ENCODE data around the gene EFEMP1. TPM values are rescaled to one million over a fixed set of nuclear protein-coding genes. Genes with fewer than 3 reads are reported as not detected.

The EFEMP1 gene
- total RNA-seq, 1 experiment from 2014 or later: 86.3 TPM

GRCh38 chr2:55948176-55948923 is 24.8 kb upstream of the EFEMP1 start:
- TF ChIP-seq EZH2 (IDR thresholded peaks at IDR 0.05; ENCODE audit: low read depth) (no peak), CTCF (conservative IDR thresholded peaks at IDR 0.05) (no peak)
- CTCF ChIA-PET: no interaction called here
- H2AFZ ChIP-seq: peak overlapping the region; percentile 11; the same call in 1 of the 2 replicates

GRCh38 chr2:55947752-55948151 is 24.2 kb upstream of the EFEMP1 start:
- no peaks in the 10 kb centered on the region for H3K79me2 ChIP-seq (ENCODE audit: low read depth)
- no peaks in the 10 kb centered on the region for H3K36me3 ChIP-seq (ENCODE audit: low read depth)
- H4K20me1 ChIP-seq (ENCODE audit: insufficient read depth): no peaks in the 10 kb centered on the region
- POLR2A ChIA-PET (ENCODE audit: unreplicated experiment): no interaction called here
- peak in 1 of 2 experiments; percentile 73 for DNase-seq
- intact Hi-C loops (cut with micrococcal nuclease; ENCODE audit: unreplicated experiment): no loop called here
- no peak for TF ChIP-seq EZH2 (IDR thresholded peaks at IDR 0.05; ENCODE audit: low read depth)
- no peak for TF ChIP-seq CTCF (conservative IDR thresholded peaks at IDR 0.05)
- no peaks in the 10 kb centered on the region for H3K9me3 ChIP-seq (ENCODE audit: insufficient read depth, low read depth)
- no peaks in the 10 kb centered on the region for H3K9me2 ChIP-seq (ENCODE audit: insufficient read depth)
- H3K27me3 ChIP-seq (ENCODE audit: insufficient read depth, low read depth): no peaks in the 10 kb centered on the region
- H3K27ac ChIP-seq: no peak overlapping the region
- CTCF ChIA-PET: no interaction called here
- H3K4me2 ChIP-seq: peak overlapping the region; percentile 6; the same call in 1 of the 2 replicates
- peaks cover 18% of the 10 kb centered on the region for H3K4me1 ChIP-seq (replicated peaks; ENCODE audit: insufficient read depth)
- no peaks in the 10 kb centered on the region for H3F3A ChIP-seq (ENCODE audit: insufficient read depth, low read depth)
- no TSS peak for BruUV-seq (replicated peaks)
- H2AFZ ChIP-seq: no peak overlapping the region
- no peak overlapping the region for H3K4me3 ChIP-seq

More at GRCh38 chr2:55948176-55948923, 24.8 kb upstream of the EFEMP1 start:
- Histone ChIP-seq H3K27me3 (ENCODE audit: insufficient read depth, low read depth) (no peaks in the 10 kb centered on the region), H3K9me2 (ENCODE audit: insufficient read depth) (no peaks in the 10 kb centered on the region), H3K79me2 (ENCODE audit: low read depth) (no peaks in the 10 kb centered on the region), H4K20me1 (ENCODE audit: insufficient read depth) (no peaks in the 10 kb centered on the region), H3K4me3 (no peak overlapping the region), H3K9me3 (ENCODE audit: insufficient read depth, low read depth) (no peaks in the 10 kb centered on the region), H3K36me3 (ENCODE audit: low read depth) (no peaks in the 10 kb centered on the region), H3F3A (ENCODE audit: insufficient read depth, low read depth) (no peaks in the 10 kb centered on the region), H3K27ac (no peak overlapping the region), H3K4me1 (replicated peaks; ENCODE audit: insufficient read depth) (peaks cover 18% of the 10 kb centered on the region), H3K4me2 (peak overlapping the region; percentile 6)
- intact Hi-C loops (cut with micrococcal nuclease; ENCODE audit: unreplicated experiment): no loop called here
- peak in 1 of 2 experiments; percentile 53 for DNase-seq
- POLR2A ChIA-PET (ENCODE audit: unreplicated experiment): no interaction called here
- no TSS peak for BruUV-seq (replicated peaks)

- TF ChIP-seq CTCF (conservative IDR thresholded peaks at IDR 0.05) (no peak), EZH2 (IDR thresholded peaks at IDR 0.05; ENCODE audit: low read depth) (no peak)
- peaks cover 18% of the 10 kb centered on the region for H3K4me1 ChIP-seq (replicated peaks; ENCODE audit: insufficient read depth)
- H4K20me1 ChIP-seq (ENCODE audit: insufficient read depth): no peaks in the 10 kb centered on the region
- H3K79me2 ChIP-seq (ENCODE audit: low read depth): no peaks in the 10 kb centered on the region
- H3K36me3 ChIP-seq (ENCODE audit: low read depth): no peaks in the 10 kb centered on the region
- H3K9me3 ChIP-seq (ENCODE audit: insufficient read depth, low read depth): no peaks in the 10 kb centered on the region
- ChIA-PET POLR2A (ENCODE audit: unreplicated experiment) (no interaction called here), CTCF (no interaction called here)
- H3K4me3 ChIP-seq: no peak overlapping the region
- no TSS peak for BruUV-seq (replicated peaks)
- no peak overlapping the region for H2AFZ ChIP-seq
- intact Hi-C loops (cut with micrococcal nuclease; ENCODE audit: unreplicated experiment): no loop called here
- no peaks in the 10 kb centered on the region for H3F3A ChIP-seq (ENCODE audit: insufficient read depth, low read depth)
- no peak overlapping the region for H3K27ac ChIP-seq
- no peaks in the 10 kb centered on the region for H3K27me3 ChIP-seq (ENCODE audit: insufficient read depth, low read depth)
- no peak overlapping the region for H3K4me2 ChIP-seq
- H3K9me2 ChIP-seq (ENCODE audit: insufficient read depth): no peaks in the 10 kb centered on the region
- no peak for DNase-seq
These were observed 23.2 kb upstream of the EFEMP1 start for GRCh38 chr2:55946793-55947192.

Measured in PC-9 (cell line).